ENCODE data around the gene DCLK2. TPM values are rescaled to one million over a fixed set of nuclear protein-coding genes. Genes with fewer than 3 reads are reported as not detected.

Gene DCLK2
- total and polyA plus RNA-seq, 2 of the 13 experiments (the other 11 are each of a cell fraction or from before 2014, with no cell fraction given): not detected

DNA sequence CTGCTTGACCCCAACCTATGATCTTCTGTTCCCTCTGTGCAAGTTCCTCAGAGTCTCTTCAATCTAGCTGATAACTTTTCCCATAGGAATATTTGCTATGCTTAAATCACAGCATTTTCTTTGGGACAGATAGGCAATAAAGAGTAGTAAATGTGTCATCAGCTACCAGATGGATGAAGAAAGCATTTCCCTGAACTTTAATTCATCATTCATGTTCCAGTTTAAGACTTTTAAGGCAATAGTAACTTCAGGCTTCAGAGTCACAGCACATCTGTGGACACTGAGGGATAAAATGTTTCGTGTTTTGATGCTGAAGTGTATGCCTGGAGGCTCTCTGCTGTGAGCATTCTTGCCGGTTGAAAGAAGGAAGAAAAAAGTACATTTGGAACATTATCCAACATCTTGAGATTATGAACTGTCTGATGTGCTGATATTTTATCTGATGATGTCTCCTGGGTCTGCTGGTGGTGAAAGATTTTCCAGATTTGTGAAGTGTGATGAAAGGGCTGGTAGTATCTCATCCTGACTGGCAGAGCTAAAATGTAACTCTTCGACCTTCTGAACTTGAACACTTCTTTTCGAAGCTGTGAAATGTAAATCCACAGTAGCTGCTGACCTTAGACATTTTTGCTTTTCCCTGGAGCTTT is 133.7 kb downstream of the DCLK2 start:
- Histone ChIP-seq H3K36me3 (replicated peaks in 1 of 2; ENCODE audit: control insufficient read depth in 1 of 2, insufficient read depth in 2 of 2, low read length in 2 of 2) (no peaks in the 10 kb centered on the region), H3K4me1 (ENCODE audit: insufficient read depth, low read length) (no peaks in the 10 kb centered on the region), H4K20me1 (ENCODE audit: insufficient read depth, low read length) (no peaks in the 10 kb centered on the region), H3K9me3 (ENCODE audit: low read length) (no peaks in the 10 kb centered on the region), H3K27me3 (ENCODE audit: control insufficient read depth in 1 of 2, insufficient read depth in 2 of 2, low read length in 2 of 2) (no peaks in the 10 kb centered on the region; a peak in 1 of 5 replicates), H3K4me3 (replicated peaks in 1 of 3; ENCODE audit: insufficient read depth in 1 of 3, low read depth in 2 of 3, low read length in 3 of 3) (no peak overlapping the region), H3K79me2 (ENCODE audit: insufficient read depth, low read length) (no peaks in the 10 kb centered on the region), H3K9ac (ENCODE audit: insufficient read depth, low read depth, low read length) (no peak overlapping the region), H3K4me2 (ENCODE audit: low read depth, low read length) (no peak overlapping the region), H3K27ac (ENCODE audit: extremely low read length, insufficient read depth, low read length) (no peak overlapping the region), H2AFZ (ENCODE audit: low read length) (no peak overlapping the region)
- no peak for DNase-seq (ENCODE audit: low spot score)
- intact Hi-C loops (cut with micrococcal nuclease; ENCODE audit: unreplicated experiment) (no loop called here), in situ Hi-C loops (cut with HindIII; ENCODE audit: extremely low pct_ligation_motif_present, low pct_unique_long_range_greater_than_20kb) (no loop called here)
- ATAC-seq: no peak
- no TSS peak for BruUV-seq (replicated peaks)
- ChIA-PET CTCF (ENCODE audit: low intra/inter-chr PET ratio, low total read pairs) (no interaction called here), POLR2A (no interaction called here)
- 0% methylated on average over 4 of the region's 4 CpGs for WGBS (ENCODE audit: low lambda C conversion rate)
- FAIRE-seq: no peak
- no peak for TF ChIP-seq ZBTB44 (CRISPR knock-in tag; IDR thresholded peaks at IDR 0.05)
- no peak for TF ChIP-seq GATAD1 (CRISPR knock-in tag; IDR thresholded peaks at IDR 0.05)
- no peak for TF ChIP-seq ZNF713 (CRISPR knock-in tag; IDR thresholded peaks at IDR 0.05)
- TF ChIP-seq, protein P1, sequence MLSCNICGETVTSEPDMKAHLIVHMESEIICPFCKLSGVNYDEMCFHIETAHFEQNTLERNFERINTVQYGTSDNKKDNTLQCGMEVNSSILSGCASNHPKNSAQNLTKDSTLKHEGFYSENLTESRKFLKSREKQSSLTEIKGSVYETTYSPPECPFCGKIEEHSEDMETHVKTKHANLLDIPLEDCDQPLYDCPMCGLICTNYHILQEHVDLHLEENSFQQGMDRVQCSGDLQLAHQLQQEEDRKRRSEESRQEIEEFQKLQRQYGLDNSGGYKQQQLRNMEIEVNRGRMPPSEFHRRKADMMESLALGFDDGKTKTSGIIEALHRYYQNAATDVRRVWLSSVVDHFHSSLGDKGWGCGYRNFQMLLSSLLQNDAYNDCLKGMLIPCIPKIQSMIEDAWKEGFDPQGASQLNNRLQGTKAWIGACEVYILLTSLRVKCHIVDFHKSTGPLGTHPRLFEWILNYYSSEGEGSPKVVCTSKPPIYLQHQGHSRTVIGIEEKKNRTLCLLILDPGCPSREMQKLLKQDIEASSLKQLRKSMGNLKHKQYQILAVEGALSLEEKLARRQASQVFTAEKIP (CRISPR knock-in tag; IDR thresholded peaks at IDR 0.05; ENCODE audit: borderline replicate concordance): no peak
- no peak for TF ChIP-seq MEIS1 (CRISPR knock-in tag; IDR thresholded peaks at IDR 0.05; ENCODE audit: borderline replicate concordance)
- TF ChIP-seq, protein P2, sequence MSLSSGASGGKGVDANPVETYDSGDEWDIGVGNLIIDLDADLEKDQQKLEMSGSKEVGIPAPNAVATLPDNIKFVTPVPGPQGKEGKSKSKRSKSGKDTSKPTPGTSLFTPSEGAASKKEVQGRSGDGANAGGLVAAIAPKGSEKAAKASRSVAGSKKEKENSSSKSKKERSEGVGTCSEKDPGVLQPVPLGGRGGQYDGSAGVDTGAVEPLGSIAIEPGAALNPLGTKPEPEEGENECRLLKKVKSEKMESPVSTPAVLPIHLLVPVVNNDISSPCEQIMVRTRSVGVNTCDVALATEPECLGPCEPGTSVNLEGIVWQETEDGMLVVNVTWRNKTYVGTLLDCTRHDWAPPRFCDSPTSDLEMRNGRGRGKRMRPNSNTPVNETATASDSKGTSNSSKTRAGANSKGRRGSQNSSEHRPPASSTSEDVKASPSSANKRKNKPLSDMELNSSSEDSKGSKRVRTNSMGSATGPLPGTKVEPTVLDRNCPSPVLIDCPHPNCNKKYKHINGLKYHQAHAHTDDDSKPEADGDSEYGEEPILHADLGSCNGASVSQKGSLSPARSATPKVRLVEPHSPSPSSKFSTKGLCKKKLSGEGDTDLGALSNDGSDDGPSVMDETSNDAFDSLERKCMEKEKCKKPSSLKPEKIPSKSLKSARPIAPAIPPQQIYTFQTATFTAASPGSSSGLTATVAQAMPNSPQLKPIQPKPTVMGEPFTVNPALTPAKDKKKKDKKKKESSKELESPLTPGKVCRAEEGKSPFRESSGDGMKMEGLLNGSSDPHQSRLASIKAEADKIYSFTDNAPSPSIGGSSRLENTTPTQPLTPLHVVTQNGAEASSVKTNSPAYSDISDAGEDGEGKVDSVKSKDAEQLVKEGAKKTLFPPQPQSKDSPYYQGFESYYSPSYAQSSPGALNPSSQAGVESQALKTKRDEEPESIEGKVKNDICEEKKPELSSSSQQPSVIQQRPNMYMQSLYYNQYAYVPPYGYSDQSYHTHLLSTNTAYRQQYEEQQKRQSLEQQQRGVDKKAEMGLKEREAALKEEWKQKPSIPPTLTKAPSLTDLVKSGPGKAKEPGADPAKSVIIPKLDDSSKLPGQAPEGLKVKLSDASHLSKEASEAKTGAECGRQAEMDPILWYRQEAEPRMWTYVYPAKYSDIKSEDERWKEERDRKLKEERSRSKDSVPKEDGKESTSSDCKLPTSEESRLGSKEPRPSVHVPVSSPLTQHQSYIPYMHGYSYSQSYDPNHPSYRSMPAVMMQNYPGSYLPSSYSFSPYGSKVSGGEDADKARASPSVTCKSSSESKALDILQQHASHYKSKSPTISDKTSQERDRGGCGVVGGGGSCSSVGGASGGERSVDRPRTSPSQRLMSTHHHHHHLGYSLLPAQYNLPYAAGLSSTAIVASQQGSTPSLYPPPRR (CRISPR knock-in tag; IDR thresholded peaks at IDR 0.05; ENCODE audit: borderline replicate concordance): no peak
- TF ChIP-seq ZNF781 (CRISPR knock-in tag; IDR thresholded peaks at IDR 0.05; ENCODE audit: borderline replicate concordance, not compliant biosample characterization): no peak
- no peak for TF ChIP-seq ZNF629 (CRISPR knock-in tag; conservative IDR thresholded peaks at IDR 0.05)
- no peak for TF ChIP-seq ZFP62 (CRISPR knock-in tag; IDR thresholded peaks at IDR 0.05)
- TF ChIP-seq HNF4G (IDR thresholded peaks at IDR 0.05; ENCODE audit: borderline replicate concordance, low read depth, low read length): no peak
- no peak for TF ChIP-seq HNF4G (CRISPR knock-in tag; IDR thresholded peaks at IDR 0.05; ENCODE audit: borderline replicate concordance, low read depth)
- TF ChIP-seq, protein P3, sequence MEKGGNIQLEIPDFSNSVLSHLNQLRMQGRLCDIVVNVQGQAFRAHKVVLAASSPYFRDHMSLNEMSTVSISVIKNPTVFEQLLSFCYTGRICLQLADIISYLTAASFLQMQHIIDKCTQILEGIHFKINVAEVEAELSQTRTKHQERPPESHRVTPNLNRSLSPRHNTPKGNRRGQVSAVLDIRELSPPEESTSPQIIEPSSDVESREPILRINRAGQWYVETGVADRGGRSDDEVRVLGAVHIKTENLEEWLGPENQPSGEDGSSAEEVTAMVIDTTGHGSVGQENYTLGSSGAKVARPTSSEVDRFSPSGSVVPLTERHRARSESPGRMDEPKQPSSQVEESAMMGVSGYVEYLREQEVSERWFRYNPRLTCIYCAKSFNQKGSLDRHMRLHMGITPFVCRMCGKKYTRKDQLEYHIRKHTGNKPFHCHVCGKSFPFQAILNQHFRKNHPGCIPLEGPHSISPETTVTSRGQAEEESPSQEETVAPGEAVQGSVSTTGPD (CRISPR knock-in tag; IDR thresholded peaks at IDR 0.05): no peak
- TF ChIP-seq ZNF543 (CRISPR knock-in tag; IDR thresholded peaks at IDR 0.05): no peak
- TF ChIP-seq ZNF670 (CRISPR knock-in tag; IDR thresholded peaks at IDR 0.05; ENCODE audit: borderline replicate concordance): no peak
- no peak for TF ChIP-seq ZNF746 (CRISPR knock-in tag; IDR thresholded peaks at IDR 0.05)
